ENCODE data around the gene CTDSPL. TPM values are rescaled to one million over a fixed set of nuclear protein-coding genes. Genes with fewer than 3 reads are reported as not detected.

Gene CTDSPL
- total and polyA plus RNA-seq, 10 of the 15 experiments (the other 5 are each of a cell fraction or from before 2014, with no cell fraction given) = 0.05 to 0.51 (median 0.18) TPM; not detected in 6

DNA sequence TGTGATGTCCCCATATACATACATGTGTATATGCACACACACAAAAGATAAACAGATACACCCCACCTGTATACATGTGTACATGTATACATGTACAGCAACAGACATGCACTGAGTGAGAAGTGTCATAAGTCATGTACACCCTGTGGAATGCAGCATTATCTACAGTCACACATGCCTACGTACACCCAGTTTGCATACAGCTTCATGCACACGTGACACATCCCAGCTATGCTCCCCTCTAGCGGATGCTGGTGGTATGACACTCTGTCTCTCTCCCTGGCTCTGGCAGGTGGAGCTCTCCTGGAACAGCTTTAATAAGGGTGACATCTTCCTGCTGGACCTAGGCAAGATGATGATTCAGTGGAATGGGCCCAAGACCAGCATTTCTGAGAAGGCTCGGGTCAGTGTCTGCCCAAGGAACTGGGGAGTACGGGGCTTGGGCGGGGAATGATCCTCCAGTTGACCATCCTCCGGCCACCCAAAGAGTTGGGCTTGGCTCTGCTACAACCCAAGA, 135.2 kb downstream of the CTDSPL start:
- ChIA-PET CTCF (interaction anchor here (0.6 to 2.0 kb wide), 30 partner anchors 8 to 500 kb away, joined by 3 to 7 read pairs (median 4); partner anchors contain the start of genes EXOG and OXSR1), RAD21 (ENCODE audit: unreplicated experiment) (interaction anchor here (1.1 to 1.4 kb wide), 3 partner anchors 22 to 349 kb away, joined by 3 to 9 read pairs (median 3); partner anchors contain the start of gene SLC22A14), SMC1A (ENCODE audit: uncharacterized antibody, unreplicated experiment) (interaction anchor here (0.7 to 2.0 kb wide), 5 partner anchors 11 to 142 kb away, joined by 3 to 10 read pairs (median 3); no protein-coding TSS in a partner anchor), POLR2A (interaction anchor here (1.0 to 1.1 kb wide), 3 partner anchors 25 to 168 kb away, joined by 3 read pairs; no protein-coding TSS in a partner anchor)
- H3K9ac ChIP-seq (ENCODE audit: control insufficient read depth, insufficient read depth, low read length) = no peak overlapping the region
- no peaks in the 10 kb centered on the region for H3K9me3 ChIP-seq (replicated peaks; ENCODE audit: control insufficient read depth, insufficient read depth, low read length)
- H3K36me3 ChIP-seq (ENCODE audit: control insufficient read depth in 2 of 2, insufficient read depth in 2 of 2, low read length in 1 of 2) = peaks cover 0 to 3% of the 10 kb centered on the region in 2 experiments; a peak in 2 of 4 replicates
- H3K4me2 ChIP-seq (ENCODE audit: control insufficient read depth, insufficient read depth) = no peak overlapping the region
- H3K27ac ChIP-seq (ENCODE audit: control insufficient read depth, insufficient read depth) = no peak overlapping the region
- ATAC-seq (peak; percentile 63), DNase-seq (ENCODE audit: low read depth, low spot score) (peak; percentile 74), FAIRE-seq (peak; percentile 98)
- BruUV-seq (replicated peaks) = no TSS peak
- H3K4me3 ChIP-seq = no peak overlapping the region
- H3K27me3 ChIP-seq (replicated peaks in 1 of 2; ENCODE audit: control insufficient read depth in 2 of 2, insufficient read depth in 2 of 2, low read length in 1 of 2) = no peaks in the 10 kb centered on the region
- WGBS (ENCODE audit: insufficient coverage, insufficient replicate concordance, low lambda C conversion rate, missing lambda C conversion rate) = 44% methylated on average over 7 of the region's 7 CpGs
- H3K79me2 ChIP-seq (ENCODE audit: control insufficient read depth, insufficient read depth, low read length) = no peaks in the 10 kb centered on the region; the same call in 1 of the 2 replicates
- H3K4me1 ChIP-seq (ENCODE audit: control insufficient read depth, insufficient read depth, low read length) = peaks cover 17% of the 10 kb centered on the region
- no peaks in the 10 kb centered on the region for H4K20me1 ChIP-seq (ENCODE audit: control insufficient read depth, insufficient read depth)
- in situ Hi-C loops (cut with MboI) (no loop called here), intact Hi-C loops (cut with micrococcal nuclease; ENCODE audit: unreplicated experiment) (loop anchor here (2.0 kb wide), 1 partner anchor 22 kb away; no protein-coding TSS in a partner anchor)
- H2AFZ ChIP-seq (ENCODE audit: control insufficient read depth, low read depth, low read length) = peak overlapping the region; percentile 34; the same call in 1 of the 2 replicates
- TF ChIP-seq SMC3 (IDR thresholded peaks at IDR 0.05; ENCODE audit: borderline replicate concordance, low read length) (peak; percentile 51), TCF12 (IDR thresholded peaks at IDR 0.05; ENCODE audit: low read depth, low read length) (peak; percentile 61; the same call in 1 of the 2 replicates), GABPA (IDR thresholded peaks at IDR 0.05; ENCODE audit: low read depth) (no peak), RB1 (IDR thresholded peaks at IDR 0.05; ENCODE audit: borderline replicate concordance) (peak; percentile 33; the same call in 1 of the 2 replicates), RELA (IDR thresholded peaks at IDR 0.05; ENCODE audit: borderline replicate concordance, partially characterized antibody) (peak; percentile 59), CBX3 (IDR thresholded peaks at IDR 0.05; ENCODE audit: borderline replicate concordance, low read depth) (no peak), ZNF384 (IDR thresholded peaks at IDR 0.05; ENCODE audit: borderline replicate concordance, low read depth, low read length) (no peak), STAT3 (IDR thresholded peaks at IDR 0.05; ENCODE audit: low read depth, low read length) (no peak), POU2F2 (IDR thresholded peaks at IDR 0.05; ENCODE audit: borderline replicate concordance, low read depth, low read length) (peak; percentile 99), NBN (IDR thresholded peaks at IDR 0.05) (peak; percentile 59), HDGF (IDR thresholded peaks at IDR 0.05) (peak; percentile 89; the same call in 1 of the 2 replicates), PAX8 (IDR thresholded peaks at IDR 0.05) (peak; percentile 98), SRF (IDR thresholded peaks at IDR 0.05; ENCODE audit: low read depth in 2 of 2, low read length in 2 of 2) (no peak), POLR2A (IDR thresholded peaks at IDR 0.05; ENCODE audit: low read depth, low read length) (0 out of 2 replicates have a peak, but pooled peaks have one; percentile 20), ATF7 (IDR thresholded peaks at IDR 0.05; ENCODE audit: low read depth) (peak; percentile 56), PML (IDR thresholded peaks at IDR 0.05; ENCODE audit: low read length) (no peak), RAD51 (IDR thresholded peaks at IDR 0.05) (peak; percentile 96), SIN3A (IDR thresholded peaks at IDR 0.05; ENCODE audit: low read depth, low read length) (no peak), NFIC (IDR thresholded peaks at IDR 0.05; ENCODE audit: low read depth, low read length) (no peak), CEBPB (IDR thresholded peaks at IDR 0.05; ENCODE audit: borderline replicate concordance in 1 of 2, low read depth in 2 of 2, low read length in 2 of 2) (no peak)
- TF ChIP-seq, protein P1, sequence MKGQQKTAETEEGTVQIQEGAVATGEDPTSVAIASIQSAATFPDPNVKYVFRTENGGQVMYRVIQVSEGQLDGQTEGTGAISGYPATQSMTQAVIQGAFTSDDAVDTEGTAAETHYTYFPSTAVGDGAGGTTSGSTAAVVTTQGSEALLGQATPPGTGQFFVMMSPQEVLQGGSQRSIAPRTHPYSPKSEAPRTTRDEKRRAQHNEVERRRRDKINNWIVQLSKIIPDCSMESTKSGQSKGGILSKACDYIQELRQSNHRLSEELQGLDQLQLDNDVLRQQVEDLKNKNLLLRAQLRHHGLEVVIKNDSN (IDR thresholded peaks at IDR 0.05; ENCODE audit: borderline replicate concordance, extremely low read length, insufficient read depth, low read depth, low read length) = peak; percentile 96
- TF ChIP-seq, protein P2, sequence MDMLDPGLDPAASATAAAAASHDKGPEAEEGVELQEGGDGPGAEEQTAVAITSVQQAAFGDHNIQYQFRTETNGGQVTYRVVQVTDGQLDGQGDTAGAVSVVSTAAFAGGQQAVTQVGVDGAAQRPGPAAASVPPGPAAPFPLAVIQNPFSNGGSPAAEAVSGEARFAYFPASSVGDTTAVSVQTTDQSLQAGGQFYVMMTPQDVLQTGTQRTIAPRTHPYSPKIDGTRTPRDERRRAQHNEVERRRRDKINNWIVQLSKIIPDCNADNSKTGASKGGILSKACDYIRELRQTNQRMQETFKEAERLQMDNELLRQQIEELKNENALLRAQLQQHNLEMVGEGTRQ (IDR thresholded peaks at IDR 0.05; ENCODE audit: borderline replicate concordance, low read depth, low read length) = peak; percentile 93

Data from GM12878 (cell line).